ENCODE data around the gene CR1.

DNA sequence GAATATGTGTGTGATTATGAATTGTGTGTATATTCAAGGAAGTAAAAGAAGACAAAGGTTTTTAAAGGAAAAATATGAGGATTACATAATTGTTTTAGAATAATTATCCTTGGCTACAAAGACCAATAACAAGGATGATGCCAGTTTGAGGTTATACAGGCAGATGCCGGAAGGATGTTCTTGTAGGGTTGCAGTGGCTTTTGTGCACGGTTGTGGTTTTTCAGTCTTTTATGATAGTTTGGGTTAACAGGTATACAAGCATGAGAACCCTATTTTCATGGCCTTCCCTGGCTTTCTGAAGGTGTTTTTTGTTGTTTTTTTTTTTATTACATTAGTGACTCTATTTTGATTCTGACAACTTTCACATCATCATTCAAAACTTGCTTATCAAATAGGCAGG lies 36.9 kb upstream of the CR1 start:
- no peak for TF ChIP-seq CTCF (IDR thresholded peaks at IDR 0.05)
- no peak for TF ChIP-seq POLR2A (IDR thresholded peaks at IDR 0.05)
